HG03354 (cell line): Measurements from ENCODE around the gene NLGN4Y.
"Not testable (repeated sequence)": the region's sequence is repeated elsewhere in the genome, so short reads cannot be mapped to it uniquely, and the experiment has no call there.

Source experiments
- ATAC-seq: cut with Tn5 transposase; IDR thresholded peaks from one replicate; pipeline ENCODE4 v1.9.1; 2021; ENCODE audit warnings: mild to moderate bottlenecking; ENCODE audit not compliant: unreplicated experiment, poor library complexity, severe bottlenecking

NLGN4Y gene

GRCh38 chrY:14825728-14826127 is 301.4 kb downstream of the NLGN4Y start:
- ATAC-seq: no peak

DNA sequence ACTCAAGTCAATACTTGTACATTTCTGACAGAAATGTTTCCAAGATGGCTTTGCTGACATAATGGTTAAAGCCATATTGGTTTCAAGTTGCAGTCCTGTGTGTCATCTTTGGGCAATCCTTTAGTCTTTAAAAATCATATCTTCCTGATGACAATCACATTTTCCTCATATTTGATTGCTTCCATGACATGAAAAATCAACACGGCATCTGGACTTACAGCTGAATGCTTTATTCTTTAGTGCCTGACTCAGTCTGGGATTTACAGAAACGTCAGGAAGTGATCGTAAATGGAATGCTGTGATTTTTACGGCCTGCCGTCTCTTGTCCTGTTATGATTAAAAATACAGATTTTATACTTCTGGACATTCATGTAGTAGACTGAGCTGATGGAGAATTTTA is 304.2 kb downstream of the NLGN4Y start:
- ATAC-seq: no peak

DNA sequence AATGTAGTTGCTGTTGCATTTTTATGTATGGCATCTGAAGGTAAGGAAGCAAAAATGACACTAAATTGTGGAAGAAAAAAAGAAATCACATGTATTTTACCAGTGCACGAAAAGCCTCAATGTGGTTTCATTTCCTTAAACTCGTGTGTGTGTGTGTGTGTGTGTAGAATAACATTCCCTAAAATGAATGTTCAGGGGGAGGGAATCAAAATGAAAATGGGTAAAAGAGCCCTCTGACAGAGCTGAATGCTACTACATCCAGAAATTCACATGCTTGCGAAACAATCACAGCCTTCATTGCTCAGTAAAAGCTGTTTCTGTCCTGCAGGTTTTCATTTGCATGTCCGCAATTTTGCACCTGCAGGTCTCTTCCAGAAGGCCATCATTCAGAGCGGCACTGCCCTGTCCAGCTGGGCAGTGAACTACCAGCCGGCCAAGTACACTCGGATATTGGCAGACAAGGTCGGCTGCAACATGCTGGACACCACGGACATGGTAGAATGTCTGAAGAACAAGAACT is 305.1 kb downstream of the NLGN4Y start:
- no peak for ATAC-seq

DNA sequence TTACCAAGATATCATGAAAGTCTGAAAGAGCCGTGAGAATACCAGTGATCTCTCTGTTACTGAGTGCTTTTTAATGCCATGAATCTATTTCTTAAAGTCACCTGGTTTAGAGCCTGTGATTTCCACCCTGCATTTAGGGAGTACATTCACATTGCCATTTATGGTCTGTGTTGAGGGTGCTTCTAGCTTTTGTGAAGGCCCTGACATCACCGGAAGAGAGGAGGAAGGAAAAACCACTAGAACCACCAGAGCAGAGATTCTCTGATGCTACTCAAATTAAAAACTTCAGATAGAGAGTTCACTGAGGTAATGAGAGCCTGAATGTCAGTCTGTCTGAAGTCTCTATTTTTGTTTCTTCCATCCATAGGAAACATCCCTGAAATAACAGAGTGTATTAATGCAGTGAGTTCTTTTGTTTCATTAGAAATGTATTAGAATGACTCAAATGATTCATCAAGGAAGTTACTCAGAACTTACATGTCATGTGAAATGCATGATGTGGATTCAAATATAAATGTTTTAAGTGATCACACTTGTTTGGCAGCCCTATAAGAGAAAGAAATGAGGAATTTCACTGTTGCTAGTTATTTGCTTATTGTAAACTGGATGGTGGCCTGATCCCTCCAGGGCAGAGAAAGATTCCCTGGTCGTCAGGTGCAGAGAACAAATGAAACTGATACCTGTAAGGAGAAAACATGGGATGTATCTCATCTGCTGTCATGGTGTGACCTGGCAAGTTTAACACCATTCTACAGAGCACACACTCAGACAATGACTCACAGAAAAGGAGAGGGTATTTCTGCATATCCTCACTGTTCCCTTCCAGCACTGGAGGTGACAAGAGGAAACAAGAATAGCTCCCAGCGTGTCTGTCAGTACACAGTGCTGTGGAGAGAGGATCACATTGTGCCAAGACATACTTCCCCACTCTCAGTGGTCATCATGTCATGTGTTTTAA is 310.1 kb downstream of the NLGN4Y start:
- no peak for ATAC-seq

- no peak for ATAC-seq
Measured at GRCh38 chrY:14837466-14837865, 313.1 kb downstream of the NLGN4Y start.

GRCh38 chrY:14850734-14851133 is 326.4 kb downstream of the NLGN4Y start:
- no peak for ATAC-seq

- ATAC-seq: no peak
Measured at GRCh38 chrY:14860448-14860847, 336.1 kb downstream of the NLGN4Y start.

- not testable (repeated sequence) for ATAC-seq
Measured at GRCh38 chrY:14861033-14861432, 336.7 kb downstream of the NLGN4Y start.

DNA sequence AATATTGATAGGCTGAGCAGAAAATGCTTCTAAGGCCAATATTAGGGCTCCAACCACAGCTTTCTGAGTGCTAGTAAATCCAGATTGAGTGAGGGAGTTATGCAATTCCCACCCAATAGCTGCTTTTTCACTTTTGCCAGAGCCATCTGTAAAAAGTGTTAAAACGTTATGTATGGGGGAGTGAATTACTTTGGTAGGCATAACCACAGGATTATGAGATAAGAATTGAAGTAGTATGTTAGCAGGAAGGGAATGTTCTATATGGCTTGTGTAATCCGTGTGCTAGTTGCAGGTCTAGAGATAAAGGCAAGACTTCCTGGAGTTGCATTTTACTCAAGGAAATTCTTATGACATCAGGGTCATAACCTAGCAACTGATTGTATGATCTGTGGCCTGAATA is 347.6 kb downstream of the NLGN4Y start:
- no peak for ATAC-seq
